Cardiac muscle cell (in vitro differentiated cells and primary cell): Measurements from ENCODE around the gene IQCN. TPM values are rescaled to one million over a fixed set of nuclear protein-coding genes. Genes with fewer than 3 reads are reported as not detected.

ENCODE experiments used
- DNase-seq, 2 donors: peaks; one replicate each; pipeline versions ENCODE4 v3.0.0 to v3.0.0-alpha.2; 2010 to 2017; ENCODE audit warnings: low read depth in 1 of 2, low spot score in 1 of 2
- H3K27ac ChIP-seq: fragments of 200-600 bp; sonication (generic); 2 replicates; pipeline ENCODE4 v1.5.1; 2016
- H3K27me3 ChIP-seq: fragments of 200-600 bp; sonication (generic); 2 replicates; pipeline ENCODE4 v1.6.0; 2016; ENCODE audit warnings: control low read depth
- H3K36me3 ChIP-seq: fragments of 200-600 bp; sonication (generic); 2 replicates; pipeline ENCODE4 v1.5.1; 2016; ENCODE audit warnings: control low read depth
- H3K4me1 ChIP-seq: fragments of 200-600 bp; sonication (generic); 2 replicates; pipeline ENCODE4 v1.8.1; 2017; ENCODE audit warnings: low read depth, mild to moderate bottlenecking, mixed run types
- H3K4me3 ChIP-seq: fragments of 200-600 bp; sonication (generic); 2 replicates; pipeline ENCODE4 v1.5.1; 2016; ENCODE audit warnings: mild to moderate bottlenecking
- H3K9me3 ChIP-seq: fragments of 200-600 bp; sonication (generic); 2 replicates; pipeline ENCODE4 v1.5.1; 2017; ENCODE audit warnings: low read depth, mild to moderate bottlenecking, control low read depth
- polyA plus RNA-seq: library from polyadenylated mRNA; unstranded; fragments of >200 nt; fragmentation: Nextera tagmentation; extraction: Ambion mirVana; gene quantifications from 2 replicates; pipeline ENCODE4 v1.2.1, GENCODE V29; 2016
- total RNA-seq: library from RNA; depleted of rRNA; stranded (reverse); fragments of >200 nt; gene quantifications from 2 replicates; pipeline ENCODE4 v1.2.3, GENCODE V29; 2016
- TF ChIP-seq, protein P1 (sequence below): IDR thresholded peaks from 2 replicates; pipeline ENCODE4 v1.5.1; 2012; ENCODE audit warnings: low read depth, mild to moderate bottlenecking, low read length

IQCN gene
- total and polyA plus RNA-seq, 2 experiments from 2014 or later = 0.38 to 3.2 TPM

DNA sequence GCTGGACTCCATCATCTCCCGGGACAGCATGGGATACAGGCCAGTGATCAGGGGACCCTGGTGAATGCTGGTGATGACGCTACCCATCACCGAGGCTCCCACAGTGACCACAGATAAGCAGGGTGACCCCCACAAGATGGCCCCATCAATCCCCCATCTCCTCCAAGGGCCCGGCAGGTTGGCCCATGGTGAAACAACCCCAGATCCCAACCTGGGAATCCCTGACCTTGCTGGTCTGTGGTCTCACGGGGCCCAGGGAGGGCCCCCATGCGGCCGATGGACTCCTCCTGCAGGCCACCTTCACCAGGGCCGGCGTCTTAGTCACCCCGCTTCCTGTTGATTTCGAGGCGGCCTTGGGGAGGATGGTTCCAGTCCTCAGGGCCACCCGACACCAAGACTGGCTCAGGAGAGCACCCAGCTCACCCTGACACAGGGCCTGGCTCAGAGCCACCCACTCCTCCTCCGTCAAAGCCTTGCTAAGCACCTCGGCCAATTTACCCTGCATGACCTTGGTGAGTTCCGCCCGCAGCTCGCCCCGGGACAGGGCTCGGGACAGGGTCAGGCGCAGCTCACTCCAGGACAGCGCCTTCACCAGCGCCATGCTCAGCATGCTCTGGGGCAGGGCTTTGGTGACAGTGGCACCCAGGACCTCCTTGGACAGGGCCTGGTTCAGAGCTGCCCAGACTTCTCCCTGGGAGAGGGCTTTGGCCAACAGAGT, 10.0 kb downstream of the IQCN start:
- no peak for DNase-seq
- Histone ChIP-seq H3K4me1 (no peaks in the 10 kb centered on the region), H3K36me3 (no peaks in the 10 kb centered on the region)

DNA sequence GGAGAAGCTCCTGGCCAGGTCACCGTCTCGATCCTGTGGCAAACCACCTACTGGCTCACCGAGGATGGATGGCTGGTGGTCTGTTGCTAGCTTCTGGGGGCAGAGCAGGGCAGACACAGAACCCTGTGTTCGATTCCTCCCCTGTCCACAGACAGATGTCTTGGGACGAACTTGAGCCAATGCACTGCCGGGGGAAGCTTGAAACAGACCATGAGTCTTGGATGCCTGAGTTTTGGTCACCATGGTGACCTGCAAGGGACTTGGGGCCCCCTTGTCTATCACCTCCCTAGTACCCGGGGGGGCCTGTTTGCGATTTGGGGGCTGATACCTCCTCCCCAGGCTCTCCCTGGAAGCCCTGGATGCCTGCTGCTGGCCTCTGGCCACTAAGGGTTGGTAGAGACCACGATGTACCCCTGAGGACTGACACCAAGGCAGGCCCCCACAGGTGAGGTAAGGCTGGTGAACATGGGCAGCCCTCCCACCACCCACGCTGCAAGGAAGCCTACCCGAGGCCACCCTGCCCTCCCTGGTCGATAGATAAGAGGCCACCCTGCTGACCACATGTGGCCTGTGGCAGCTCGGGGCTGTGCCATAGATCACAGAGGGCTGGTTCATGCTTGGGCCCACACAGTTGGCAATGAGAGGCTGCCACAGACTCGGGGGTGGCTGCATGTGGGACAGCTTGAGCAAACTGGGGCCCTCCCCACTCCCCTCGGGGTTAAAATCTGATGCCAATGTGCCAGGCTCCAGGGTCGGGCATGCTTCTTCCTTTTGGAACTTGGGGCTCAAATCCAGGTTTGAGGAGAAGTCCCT, 10.7 kb downstream of the IQCN start:
- Histone ChIP-seq H3K4me1 (no peaks in the 10 kb centered on the region), H3K9me3 (no peaks in the 10 kb centered on the region), H3K36me3 (no peaks in the 10 kb centered on the region), H3K4me3 (no peak overlapping the region), H3K27me3 (no peaks in the 10 kb centered on the region), H3K27ac (no peak overlapping the region)
- TF ChIP-seq, protein P1, sequence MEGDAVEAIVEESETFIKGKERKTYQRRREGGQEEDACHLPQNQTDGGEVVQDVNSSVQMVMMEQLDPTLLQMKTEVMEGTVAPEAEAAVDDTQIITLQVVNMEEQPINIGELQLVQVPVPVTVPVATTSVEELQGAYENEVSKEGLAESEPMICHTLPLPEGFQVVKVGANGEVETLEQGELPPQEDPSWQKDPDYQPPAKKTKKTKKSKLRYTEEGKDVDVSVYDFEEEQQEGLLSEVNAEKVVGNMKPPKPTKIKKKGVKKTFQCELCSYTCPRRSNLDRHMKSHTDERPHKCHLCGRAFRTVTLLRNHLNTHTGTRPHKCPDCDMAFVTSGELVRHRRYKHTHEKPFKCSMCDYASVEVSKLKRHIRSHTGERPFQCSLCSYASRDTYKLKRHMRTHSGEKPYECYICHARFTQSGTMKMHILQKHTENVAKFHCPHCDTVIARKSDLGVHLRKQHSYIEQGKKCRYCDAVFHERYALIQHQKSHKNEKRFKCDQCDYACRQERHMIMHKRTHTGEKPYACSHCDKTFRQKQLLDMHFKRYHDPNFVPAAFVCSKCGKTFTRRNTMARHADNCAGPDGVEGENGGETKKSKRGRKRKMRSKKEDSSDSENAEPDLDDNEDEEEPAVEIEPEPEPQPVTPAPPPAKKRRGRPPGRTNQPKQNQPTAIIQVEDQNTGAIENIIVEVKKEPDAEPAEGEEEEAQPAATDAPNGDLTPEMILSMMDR = no peak
- no peak for DNase-seq

More for the DNA sequence above, 10.0 kb downstream of the IQCN start:
- H3K4me3 ChIP-seq = no peak overlapping the region
- H3K9me3 ChIP-seq = no peaks in the 10 kb centered on the region
- H3K27me3 ChIP-seq = no peaks in the 10 kb centered on the region
- TF ChIP-seq, protein P1 = no peak
- no peak overlapping the region for H3K27ac ChIP-seq

DNA sequence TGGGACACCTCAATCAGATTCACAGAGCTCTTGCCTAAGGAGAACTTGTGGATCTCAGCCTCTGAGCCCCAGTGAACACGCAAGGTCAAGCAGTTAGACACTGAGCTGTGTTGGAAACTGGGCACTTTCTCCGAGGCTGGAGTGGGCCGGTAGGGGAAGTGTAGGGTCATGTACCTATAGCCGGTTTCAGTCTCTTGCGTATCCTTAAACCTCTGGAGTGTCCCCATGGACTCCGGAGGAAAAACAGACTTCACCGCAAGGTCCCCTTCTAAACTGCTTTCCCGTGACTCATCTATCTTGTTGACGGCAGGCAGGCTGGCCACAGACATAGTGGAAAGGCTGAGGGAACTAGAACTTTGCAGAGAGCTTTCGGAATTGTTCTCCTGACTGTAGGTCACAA, 11.3 kb downstream of the IQCN start:
- no peak overlapping the region for H3K27ac ChIP-seq
- no peaks in the 10 kb centered on the region for H3K36me3 ChIP-seq
- H3K27me3 ChIP-seq = no peaks in the 10 kb centered on the region
- DNase-seq = peak in 1 of 2 donors; percentile 17
- H3K4me3 ChIP-seq = no peak overlapping the region
- no peaks in the 10 kb centered on the region for H3K4me1 ChIP-seq
- TF ChIP-seq, protein P1 = no peak
- H3K9me3 ChIP-seq = no peaks in the 10 kb centered on the region

DNA sequence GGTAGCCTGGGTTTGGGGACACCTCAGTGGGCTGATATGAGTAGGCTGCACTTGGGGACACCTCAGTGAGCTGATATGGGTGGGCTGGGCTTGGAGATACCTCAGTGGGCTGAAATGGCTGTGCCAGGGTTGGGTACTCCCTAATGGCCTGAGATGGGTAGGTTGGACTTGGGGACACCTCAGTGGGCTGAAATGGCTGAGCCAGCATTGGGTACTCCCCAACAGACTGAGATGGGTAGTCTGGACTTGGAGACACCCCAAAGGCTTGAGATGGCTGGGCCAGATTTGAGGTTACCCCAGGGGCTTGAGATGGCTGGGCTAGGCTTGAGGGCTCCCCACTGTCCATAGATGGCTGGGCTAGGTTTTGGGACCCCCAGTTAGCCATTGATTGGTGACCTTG, 12.1 kb downstream of the IQCN start:
- Histone ChIP-seq H3K27ac (no peak overlapping the region), H3K27me3 (no peaks in the 10 kb centered on the region), H3K36me3 (no peaks in the 10 kb centered on the region), H3K9me3 (no peaks in the 10 kb centered on the region), H3K4me3 (no peak overlapping the region), H3K4me1 (no peaks in the 10 kb centered on the region)
- TF ChIP-seq, protein P1 = no peak
- DNase-seq = no peak

DNA sequence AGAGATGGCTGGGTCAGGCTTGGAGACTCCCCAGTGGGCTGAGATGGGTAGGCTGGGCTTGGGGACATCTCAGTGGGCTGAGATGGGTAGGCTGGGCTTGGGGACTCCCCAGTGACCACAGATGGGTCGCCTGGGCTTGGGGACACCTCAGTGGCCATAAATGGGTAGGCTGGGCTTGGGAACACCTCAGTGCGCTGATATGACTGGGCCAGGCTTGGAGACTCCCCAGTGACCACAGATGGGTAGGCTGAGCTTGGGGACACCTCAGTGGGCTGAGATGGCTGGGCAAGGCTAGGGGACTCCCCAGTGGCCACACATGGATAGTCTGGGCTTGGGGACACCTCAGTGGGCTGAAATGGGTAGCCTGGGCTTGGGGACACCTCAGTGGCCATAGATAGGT, 12.8 kb downstream of the IQCN start:
- no peaks in the 10 kb centered on the region for H3K4me1 ChIP-seq
- H3K9me3 ChIP-seq = no peaks in the 10 kb centered on the region
- DNase-seq = no peak
- H3K27ac ChIP-seq = no peak overlapping the region
- no peak overlapping the region for H3K4me3 ChIP-seq
- TF ChIP-seq, protein P1 = no peak
- H3K36me3 ChIP-seq = no peaks in the 10 kb centered on the region
- no peaks in the 10 kb centered on the region for H3K27me3 ChIP-seq
